Peyer's patch (tissue), 4 donors: Measurements from ENCODE around the gene NCOA6. TPM values are rescaled to one million over a fixed set of nuclear protein-coding genes. Genes with fewer than 3 reads are reported as not detected.

Source experiments
- DNase-seq, 3 donors: peaks; one replicate each; pipeline ENCODE4 v3.0.0-alpha.2; 2017 to 2019
- H3K27ac ChIP-seq, 4 donors: fragments of 200-600 bp; sonication (generic); one replicate each; pipeline ENCODE4 v1.5.1; 2016 to 2019
- H3K27me3 ChIP-seq, 2 donors: fragments of 200-600 bp; sonication (generic); one replicate each; pipeline ENCODE4 v1.5.1; 2019
- H3K36me3 ChIP-seq, 3 donors: fragments of 200-600 bp; sonication (generic); one replicate each; pipeline ENCODE4 v1.5.1; 2016 to 2019
- H3K4me1 ChIP-seq, 4 donors: fragments of 200-600 bp; sonication (generic); one replicate each; pipeline ENCODE4 v1.5.1; 2016 to 2019
- H3K4me3 ChIP-seq, 4 donors: fragments of 200-600 bp; sonication (generic); 1 replicate in 3 of 4; 2 replicates in 1 of 4; pipeline ENCODE4 v1.5.1; 2016 to 2019; ENCODE audit warnings: mild to moderate bottlenecking in 1 of 4
- H3K9me3 ChIP-seq, 4 donors: fragments of 200-600 bp; sonication (generic); one replicate each; pipeline ENCODE4 v1.5.1; 2016 to 2019; ENCODE audit warnings: mild to moderate bottlenecking in 1 of 4
- POLR2A ChIP-seq, 2 donors: fragments of 450-650 bp; IDR thresholded peaks; one replicate each; pipeline ENCODE4 v1.5.1; 2017; ENCODE audit warnings: antibody characterized with exemption in 2 of 2, mild to moderate bottlenecking in 2 of 2, moderate library complexity in 2 of 2
- total RNA-seq, 4 donors: library from RNA; depleted of rRNA; stranded (reverse); fragments of >200 nt; gene quantifications; one replicate each; pipeline ENCODE4 v1.1.0, GENCODE V29; 2016
- TF ChIP-seq, protein P1 (sequence below), 6 experiments: fragments of 450-650 bp in 4 of 6; fragments of 200-600 bp in 2 of 6; sonication (generic) in 1 of 6; IDR thresholded peaks; one replicate each; pipeline ENCODE4 v1.5.1; 2017 to 2019; ENCODE audit warnings: antibody characterized with exemption in 6 of 6, mild to moderate bottlenecking in 3 of 6, moderate library complexity in 1 of 6

The NCOA6 gene
- total RNA-seq, 4 donors from 2014 or later, result 33.8 to 58.4 (median 49.5) TPM

DNA sequence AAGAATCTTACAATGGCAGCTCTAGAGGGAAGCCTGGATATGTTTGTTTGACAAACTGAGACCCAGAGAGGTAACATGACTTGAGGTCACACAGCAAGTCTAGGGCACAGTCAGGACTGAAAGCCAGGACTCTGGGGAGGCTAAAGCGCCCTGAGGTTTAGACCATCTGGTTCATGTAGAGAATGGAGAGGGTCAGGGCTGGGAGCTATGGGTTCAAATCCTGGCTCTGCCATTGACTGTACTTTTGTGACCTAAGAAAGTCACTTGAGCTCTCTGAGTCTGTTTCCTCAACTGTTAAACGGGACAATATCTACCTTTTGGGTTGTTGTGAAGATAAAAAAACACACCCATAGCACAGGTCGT is 122.4 kb downstream of the NCOA6 start:
- Histone ChIP-seq H3K27ac (peak overlapping the region in 2 of 4 donors; percentile 99 to 100), H3K4me1 (peaks cover 0 to 30% (median 6%) of the 10 kb centered on the region in 4 donors), H3K9me3 (no peaks in the 10 kb centered on the region), H3K27me3 (no peaks in the 10 kb centered on the region), H3K4me3 (peak overlapping the region in 2 of 4 donors; percentile 82 to 100), H3K36me3 (no peaks in the 10 kb centered on the region)
- no peak for DNase-seq
- TF ChIP-seq POLR2A (IDR thresholded peaks at IDR 0.05), result no peak
- TF ChIP-seq, protein P1, sequence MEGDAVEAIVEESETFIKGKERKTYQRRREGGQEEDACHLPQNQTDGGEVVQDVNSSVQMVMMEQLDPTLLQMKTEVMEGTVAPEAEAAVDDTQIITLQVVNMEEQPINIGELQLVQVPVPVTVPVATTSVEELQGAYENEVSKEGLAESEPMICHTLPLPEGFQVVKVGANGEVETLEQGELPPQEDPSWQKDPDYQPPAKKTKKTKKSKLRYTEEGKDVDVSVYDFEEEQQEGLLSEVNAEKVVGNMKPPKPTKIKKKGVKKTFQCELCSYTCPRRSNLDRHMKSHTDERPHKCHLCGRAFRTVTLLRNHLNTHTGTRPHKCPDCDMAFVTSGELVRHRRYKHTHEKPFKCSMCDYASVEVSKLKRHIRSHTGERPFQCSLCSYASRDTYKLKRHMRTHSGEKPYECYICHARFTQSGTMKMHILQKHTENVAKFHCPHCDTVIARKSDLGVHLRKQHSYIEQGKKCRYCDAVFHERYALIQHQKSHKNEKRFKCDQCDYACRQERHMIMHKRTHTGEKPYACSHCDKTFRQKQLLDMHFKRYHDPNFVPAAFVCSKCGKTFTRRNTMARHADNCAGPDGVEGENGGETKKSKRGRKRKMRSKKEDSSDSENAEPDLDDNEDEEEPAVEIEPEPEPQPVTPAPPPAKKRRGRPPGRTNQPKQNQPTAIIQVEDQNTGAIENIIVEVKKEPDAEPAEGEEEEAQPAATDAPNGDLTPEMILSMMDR (IDR thresholded peaks at IDR 0.05), result no peak

DNA sequence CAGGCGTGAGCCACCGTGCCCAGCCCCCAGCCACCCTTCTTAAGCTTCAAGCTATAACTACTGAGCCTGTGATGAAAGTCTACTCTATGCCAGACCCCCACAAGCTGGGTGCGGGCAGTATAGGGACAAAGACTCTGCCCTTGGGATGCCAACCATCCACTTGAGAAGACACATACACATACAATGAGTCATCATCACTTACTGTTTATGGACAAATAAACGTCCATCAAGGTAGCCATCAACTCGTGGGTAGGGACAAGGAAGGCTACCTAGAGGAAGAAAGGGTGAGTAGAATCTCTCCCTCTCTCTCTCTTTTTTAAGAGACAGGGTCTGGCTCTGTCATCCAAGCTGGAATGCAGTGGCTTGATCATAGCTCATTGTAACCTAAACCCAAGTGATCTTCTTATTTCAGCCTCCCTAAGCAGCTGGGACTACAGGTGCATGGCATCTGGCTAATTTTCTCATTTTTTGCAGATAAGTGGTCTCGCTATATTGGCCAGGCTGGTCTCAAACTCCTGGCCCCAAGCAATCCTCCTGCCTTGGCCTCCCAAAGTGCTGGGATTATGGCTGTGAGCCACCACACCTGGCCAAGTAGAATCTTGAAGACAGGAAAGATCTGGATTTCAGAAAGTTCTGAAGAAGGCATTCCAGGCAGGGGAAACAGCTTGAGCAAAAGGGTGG is 123.9 kb downstream of the NCOA6 start:
- no peak overlapping the region for H3K4me3 ChIP-seq
- no peaks in the 10 kb centered on the region for H3K36me3 ChIP-seq
- no peak for TF ChIP-seq POLR2A (IDR thresholded peaks at IDR 0.05)
- TF ChIP-seq, protein P1 (IDR thresholded peaks at IDR 0.05), result no peak
- no peaks in the 10 kb centered on the region for H3K27me3 ChIP-seq
- H3K9me3 ChIP-seq, result no peaks in the 10 kb centered on the region
- DNase-seq, result no peak
- H3K27ac ChIP-seq, result no peak overlapping the region
- H3K4me1 ChIP-seq, result peaks cover 0 to 24% (median 6%) of the 10 kb centered on the region in 4 donors

DNA sequence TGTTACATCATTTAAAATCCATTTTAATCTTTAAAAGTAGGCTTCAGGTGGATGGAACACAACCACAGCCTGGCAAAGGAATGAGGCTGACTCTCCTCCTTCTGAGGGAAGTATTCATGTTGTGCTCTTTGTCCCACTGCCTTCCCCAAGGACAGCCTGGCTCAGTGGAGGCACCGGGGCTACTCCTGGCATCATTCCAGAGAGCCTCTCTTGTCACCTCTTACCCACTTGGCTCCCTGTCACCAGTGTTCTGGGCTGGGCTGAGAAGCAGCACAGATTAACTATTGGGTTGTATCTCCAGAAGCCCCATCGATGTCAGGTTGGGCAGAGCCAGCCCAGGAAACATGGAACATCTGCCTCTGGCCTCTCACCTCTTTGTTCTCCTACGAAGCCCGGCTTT is 132.0 kb downstream of the NCOA6 start:
- Histone ChIP-seq H3K27ac (peak overlapping the region in 1 of 4 donors; percentile 28), H3K4me3 (no peak overlapping the region), H3K4me1 (no peaks in the 10 kb centered on the region), H3K27me3 (no peaks in the 10 kb centered on the region), H3K36me3 (no peaks in the 10 kb centered on the region), H3K9me3 (no peaks in the 10 kb centered on the region)
- no peak for TF ChIP-seq POLR2A (IDR thresholded peaks at IDR 0.05)
- TF ChIP-seq, protein P1 (IDR thresholded peaks at IDR 0.05), result no peak
- peak in 1 of 3 donors; percentile 55 for DNase-seq

DNA sequence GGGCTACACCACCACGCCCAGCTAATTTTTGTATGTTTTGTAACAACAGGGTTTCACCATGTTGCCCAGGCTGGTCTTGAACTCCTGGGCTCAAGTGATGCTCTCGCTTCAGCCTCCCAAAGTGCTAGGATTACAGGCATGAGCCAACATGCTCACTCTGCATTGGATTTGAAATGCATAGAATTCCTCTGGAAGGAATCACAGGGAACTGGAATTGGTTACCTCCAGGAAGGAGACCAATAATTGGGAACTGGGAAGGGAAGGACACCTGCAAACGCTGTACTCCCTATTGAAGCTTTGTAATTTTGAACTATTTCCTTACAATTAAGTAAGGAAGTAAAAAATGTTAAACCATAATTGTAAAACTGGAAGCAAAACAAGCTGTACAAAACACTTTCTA is 133.6 kb downstream of the NCOA6 start:
- H3K4me1 ChIP-seq, result no peaks in the 10 kb centered on the region
- TF ChIP-seq, protein P1 (IDR thresholded peaks at IDR 0.05), result no peak
- TF ChIP-seq POLR2A (IDR thresholded peaks at IDR 0.05), result no peak
- no peaks in the 10 kb centered on the region for H3K27me3 ChIP-seq
- H3K9me3 ChIP-seq, result no peaks in the 10 kb centered on the region
- no peak for DNase-seq
- no peak overlapping the region for H3K4me3 ChIP-seq
- no peaks in the 10 kb centered on the region for H3K36me3 ChIP-seq
- no peak overlapping the region for H3K27ac ChIP-seq

DNA sequence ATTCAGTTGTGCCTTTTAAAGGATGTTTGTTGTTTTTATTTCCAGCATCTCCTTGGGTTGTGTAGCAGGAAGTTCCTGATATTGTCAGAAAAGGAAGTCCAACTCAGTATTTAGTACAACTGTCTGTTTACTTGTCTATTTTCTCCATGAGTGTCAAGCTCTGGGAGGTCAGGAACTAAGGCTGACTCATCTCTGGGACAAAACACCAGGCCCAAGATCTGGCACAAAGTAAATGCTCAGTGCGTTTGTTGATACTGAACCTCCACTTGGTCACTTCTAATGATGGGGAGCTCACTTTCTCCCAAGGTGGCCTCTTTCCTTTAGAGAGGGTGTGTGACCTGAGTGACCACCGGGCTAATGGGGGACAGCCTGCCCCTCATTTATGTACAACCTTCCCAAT is 136.0 kb downstream of the NCOA6 start:
- no peak for TF ChIP-seq POLR2A (IDR thresholded peaks at IDR 0.05)
- TF ChIP-seq, protein P1 (IDR thresholded peaks at IDR 0.05), result no peak
- Histone ChIP-seq H3K4me3 (no peak overlapping the region), H3K9me3 (no peaks in the 10 kb centered on the region), H3K36me3 (no peaks in the 10 kb centered on the region), H3K4me1 (no peaks in the 10 kb centered on the region), H3K27me3 (no peaks in the 10 kb centered on the region), H3K27ac (peak overlapping the region in 1 of 4 donors; percentile 8)
- no peak for DNase-seq
